CD4-positive, CD25-positive, alpha-beta regulatory T cell (primary cell): Measurements from ENCODE around the gene LYPD6B. TPM values are rescaled to one million over a fixed set of nuclear protein-coding genes. Genes with fewer than 3 reads are reported as not detected.
"Not testable (repeated sequence)": the region's sequence is repeated elsewhere in the genome, so short reads cannot be mapped to it uniquely, and the experiment has no call there.

Experiments
- ATAC-seq, 2 donors: fragments of 150-1000 bp; cut with Tn5 transposase; one replicate each; pipeline ENCODE4 v1.10.0; 2021; ENCODE audit warnings: low read depth in 2 of 2, moderate number of reproducible peaks in 2 of 2, moderate library complexity in 1 of 2
- DNase-seq, 3 donors: peaks; one replicate each; pipeline versions ENCODE4 v3.0.0 to v3.0.0-alpha.2; 2012 to 2022; ENCODE audit warnings: mixed read lengths in 1 of 3
- H3K27ac ChIP-seq: one replicate; pipeline ENCODE4 v1.7.0; 2013; ENCODE audit warnings: mild to moderate bottlenecking, low read length; ENCODE audit not compliant: insufficient read depth, poor library complexity, severe bottlenecking
- H3K27me3 ChIP-seq: one replicate; pipeline ENCODE4 v1.7.0; 2013; ENCODE audit warnings: low read length; ENCODE audit not compliant: control insufficient read depth, insufficient read depth
- H3K36me3 ChIP-seq: one replicate; pipeline ENCODE4 v1.7.0; 2013; ENCODE audit warnings: mild to moderate bottlenecking, low read length, moderate library complexity; ENCODE audit not compliant: control insufficient read depth, insufficient read depth
- H3K4me1 ChIP-seq: 2 replicates; pipeline ENCODE4 v1.7.0; 2013; ENCODE audit warnings: mild to moderate bottlenecking, low read length; ENCODE audit not compliant: insufficient read depth, control insufficient read depth, poor library complexity, severe bottlenecking
- H3K4me3 ChIP-seq: one replicate; pipeline ENCODE4 v1.7.0; 2013; ENCODE audit warnings: low read depth, mild to moderate bottlenecking, low read length, moderate library complexity
- H3K9me3 ChIP-seq, 2 experiments: 1 replicate in 1 of 2; 2 replicates in 1 of 2; pipeline ENCODE4 v1.7.0; 2013; ENCODE audit warnings: low read length in 2 of 2, mild to moderate bottlenecking in 1 of 2, moderate library complexity in 1 of 2; ENCODE audit not compliant: control insufficient read depth in 2 of 2
- H3K27ac Mint-ChIP-seq, 3 donors: one replicate each; pipeline ENCODE4 v1.8.0; 2020 to 2022; ENCODE audit warnings: mild to moderate bottlenecking in 3 of 3, mixed read lengths in 3 of 3, moderate library complexity in 2 of 3
- H3K27me3 Mint-ChIP-seq: one replicate; pipeline ENCODE4 v1.8.0; 2022; ENCODE audit warnings: mild to moderate bottlenecking, mixed read lengths
- H3K36me3 Mint-ChIP-seq: one replicate; pipeline ENCODE4 v1.8.0; 2020; ENCODE audit warnings: mixed read lengths
- H3K4me1 Mint-ChIP-seq, 4 donors: one replicate each; pipeline ENCODE4 v1.8.0; 2020 to 2022; ENCODE audit warnings: mixed read lengths in 4 of 4, mild to moderate bottlenecking in 1 of 4
- H3K4me3 Mint-ChIP-seq, 4 donors: one replicate each; pipeline ENCODE4 v1.8.0; 2020 to 2022; ENCODE audit warnings: mild to moderate bottlenecking in 4 of 4, mixed read lengths in 4 of 4, moderate library complexity in 3 of 4
- H3K9me3 Mint-ChIP-seq, 7 donors: one replicate each; pipeline ENCODE4 v1.8.0; 2020 to 2022; ENCODE audit warnings: mixed read lengths in 7 of 7, mild to moderate bottlenecking in 3 of 7, moderate library complexity in 2 of 7
- polyA plus RNA-seq, 4 donors: library from polyadenylated mRNA; unstranded; fragments of 300-500 nt; fragmentation: Illumina TruSeq; gene quantifications; one replicate each; pipeline ENCODE4 v1.2.3, GENCODE V29; 2021
- total RNA-seq: library from RNA; stranded (reverse); gene quantifications from one replicate; pipeline ENCODE4 v1.2.3, GENCODE V29; 2022

The LYPD6B gene
- total and polyA plus RNA-seq, 5 donors from 2014 or later = not detected

DNA sequence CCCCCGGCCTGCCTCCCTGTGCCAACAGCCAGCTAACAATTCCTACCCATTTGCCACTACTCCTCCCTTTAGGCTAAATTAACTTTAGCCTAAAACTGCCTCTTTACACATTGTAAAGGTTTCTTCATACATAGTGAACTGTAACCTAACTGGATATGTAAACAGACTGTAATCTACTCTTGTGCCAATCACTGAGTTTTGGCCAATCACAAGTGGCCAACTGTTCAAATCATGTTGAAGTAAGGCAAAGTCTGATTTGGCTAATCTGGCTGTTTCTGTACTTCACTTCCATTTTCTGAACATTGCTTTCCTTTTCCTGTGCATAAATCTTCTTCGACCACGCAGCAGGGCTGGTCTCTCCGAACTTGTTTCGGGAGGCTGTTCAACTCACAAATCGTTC is 188.3 kb downstream of the LYPD6B start:
- Mint-ChIP-seq H3K27ac (no peak overlapping the region), H3K36me3 (no peaks in the 10 kb centered on the region), H3K27me3 (peaks cover 4% of the 10 kb centered on the region), H3K9me3 (peaks cover 0 to 4% (median 0%) of the 10 kb centered on the region in 7 donors), H3K4me1 (no peaks in the 10 kb centered on the region), H3K4me3 (no peak overlapping the region)
- H3K9me3 ChIP-seq = no peaks in the 10 kb centered on the region
- DNase-seq (no peak), ATAC-seq (no peak)
- no peaks in the 10 kb centered on the region for H3K36me3 ChIP-seq
- no peaks in the 10 kb centered on the region for H3K4me1 ChIP-seq
- no peak overlapping the region for H3K4me3 ChIP-seq
- no peak overlapping the region for H3K27ac ChIP-seq
- H3K27me3 ChIP-seq = no peaks in the 10 kb centered on the region

GRCh38 chr2:149235816-149236375 is 197.4 kb downstream of the LYPD6B start:
- H3K36me3 ChIP-seq = no peaks in the 10 kb centered on the region
- H3K4me3 Mint-ChIP-seq = no peak overlapping the region
- H3K27ac ChIP-seq = no peak overlapping the region
- H3K9me3 Mint-ChIP-seq = peaks cover 0 to 6% (median 0%) of the 10 kb centered on the region in 7 donors
- H3K4me3 ChIP-seq = no peak overlapping the region
- no peak for ATAC-seq
- no peaks in the 10 kb centered on the region for H3K27me3 Mint-ChIP-seq
- DNase-seq = no peak
- no peaks in the 10 kb centered on the region for H3K27me3 ChIP-seq
- no peaks in the 10 kb centered on the region for H3K36me3 Mint-ChIP-seq
- no peaks in the 10 kb centered on the region for H3K4me1 ChIP-seq
- H3K9me3 ChIP-seq = no peaks in the 10 kb centered on the region
- H3K27ac Mint-ChIP-seq = no peak overlapping the region
- H3K4me1 Mint-ChIP-seq = no peaks in the 10 kb centered on the region

DNA sequence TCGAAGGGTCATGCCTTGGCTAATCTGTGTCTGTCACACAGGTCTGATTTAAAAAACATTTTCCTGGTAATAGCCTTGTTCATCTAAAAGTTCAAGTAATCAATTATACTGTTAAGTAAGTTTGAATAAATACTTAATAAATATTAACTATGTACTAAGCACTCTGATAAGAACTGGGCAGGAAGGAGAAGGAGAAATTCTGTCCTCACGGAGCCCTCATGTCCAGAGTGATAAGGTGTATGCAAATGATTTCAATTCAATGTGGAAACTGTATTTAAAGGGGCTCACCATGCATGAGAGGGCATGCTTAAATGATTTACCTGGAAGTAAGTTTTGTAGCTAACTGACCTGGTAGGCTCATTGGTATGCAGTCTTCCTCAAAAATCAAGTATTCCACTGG is 197.9 kb downstream of the LYPD6B start:
- H3K4me1 Mint-ChIP-seq = no peaks in the 10 kb centered on the region
- Histone ChIP-seq H3K36me3 (no peaks in the 10 kb centered on the region), H3K9me3 (no peaks in the 10 kb centered on the region), H3K27me3 (no peaks in the 10 kb centered on the region), H3K4me3 (no peak overlapping the region), H3K27ac (no peak overlapping the region), H3K4me1 (no peaks in the 10 kb centered on the region)
- H3K4me3 Mint-ChIP-seq = no peak overlapping the region
- H3K27ac Mint-ChIP-seq = no peak overlapping the region
- ATAC-seq = no peak
- DNase-seq = no peak
- H3K9me3 Mint-ChIP-seq = peaks cover 0 to 4% (median 0%) of the 10 kb centered on the region in 7 donors
- no peaks in the 10 kb centered on the region for H3K27me3 Mint-ChIP-seq
- H3K36me3 Mint-ChIP-seq = no peaks in the 10 kb centered on the region

DNA sequence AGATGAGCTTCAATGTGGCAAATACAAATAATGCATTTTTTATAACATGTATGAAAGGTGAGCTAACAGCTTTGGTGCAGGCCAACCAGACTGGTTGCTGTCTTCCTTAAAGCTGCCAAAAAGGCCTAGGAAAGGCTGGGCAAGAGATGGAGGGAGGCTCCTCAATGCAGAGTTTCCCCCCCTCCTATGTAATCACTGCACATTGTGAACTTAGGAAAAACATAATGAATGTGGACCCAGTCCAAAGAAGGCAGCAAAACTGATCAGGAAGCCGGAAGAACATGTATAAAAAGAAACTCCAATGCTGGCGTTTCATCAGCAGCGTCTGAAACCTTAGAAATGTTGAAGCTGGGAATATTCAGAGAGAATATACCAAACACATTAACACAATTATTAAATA is 207.7 kb downstream of the LYPD6B start:
- no peak for ATAC-seq
- Histone ChIP-seq H3K27me3 (no peaks in the 10 kb centered on the region), H3K27ac (no peak overlapping the region), H3K4me1 (no peaks in the 10 kb centered on the region), H3K36me3 (no peaks in the 10 kb centered on the region), H3K9me3 (no peaks in the 10 kb centered on the region), H3K4me3 (no peak overlapping the region)
- Mint-ChIP-seq H3K9me3 (peaks cover 0 to 2% (median 0%) of the 10 kb centered on the region in 7 donors), H3K4me3 (no peak overlapping the region), H3K27me3 (no peaks in the 10 kb centered on the region), H3K4me1 (no peaks in the 10 kb centered on the region), H3K27ac (no peak overlapping the region), H3K36me3 (no peaks in the 10 kb centered on the region)
- DNase-seq = no peak

DNA sequence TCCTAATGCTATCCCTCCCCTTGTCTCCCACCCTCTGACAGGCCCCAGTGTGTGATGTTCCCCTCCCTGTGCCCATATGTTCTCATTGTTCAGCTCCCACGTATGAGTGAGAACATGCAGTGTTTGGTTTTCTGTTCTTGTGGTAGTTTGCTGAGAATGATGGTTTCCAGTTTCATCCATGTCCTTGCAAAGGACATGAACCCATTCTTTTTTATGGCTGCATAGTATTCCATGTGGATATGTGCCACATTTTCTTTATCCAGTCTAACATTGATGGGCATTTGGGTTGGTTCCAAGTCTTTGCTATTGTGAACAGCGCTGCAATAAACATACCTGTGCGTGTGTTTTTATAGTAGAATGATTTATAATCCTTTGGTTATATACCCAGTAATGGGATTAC is 212.9 kb downstream of the LYPD6B start:
- H3K4me1 ChIP-seq, H3K27ac Mint-ChIP-seq, H3K36me3 Mint-ChIP-seq, ATAC-seq, H3K4me1 Mint-ChIP-seq, H3K27me3 ChIP-seq, H3K27ac ChIP-seq, H3K4me3 ChIP-seq, DNase-seq, H3K9me3 ChIP-seq, H3K36me3 ChIP-seq, H3K4me3 Mint-ChIP-seq, H3K27me3 Mint-ChIP-seq: not testable (repeated sequence)
- peaks cover 0 to 22% (median 7%) of the 10 kb centered on the region in 7 donors for H3K9me3 Mint-ChIP-seq

DNA sequence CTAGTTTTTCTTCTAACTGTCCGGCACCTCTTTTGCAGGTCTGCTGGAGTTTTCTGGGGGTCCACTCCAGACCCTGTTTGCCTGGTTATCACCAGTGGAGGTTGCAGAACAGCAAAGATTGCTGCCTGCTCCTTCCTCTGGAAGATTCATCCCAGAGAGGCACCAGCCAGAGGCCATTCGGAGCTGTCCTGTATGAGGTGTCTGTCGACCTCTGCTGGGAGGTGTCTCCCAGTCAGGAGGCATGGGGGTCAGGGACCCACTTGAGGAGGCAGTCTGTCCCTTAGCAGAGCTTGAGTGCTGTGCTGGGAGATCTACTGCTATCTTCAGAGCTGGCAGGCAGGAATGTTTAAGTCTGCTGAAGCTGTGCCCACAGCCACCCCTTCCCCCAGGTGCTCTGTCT is 218.4 kb downstream of the LYPD6B start:
- H3K9me3 ChIP-seq = not testable (repeated sequence)

DNA sequence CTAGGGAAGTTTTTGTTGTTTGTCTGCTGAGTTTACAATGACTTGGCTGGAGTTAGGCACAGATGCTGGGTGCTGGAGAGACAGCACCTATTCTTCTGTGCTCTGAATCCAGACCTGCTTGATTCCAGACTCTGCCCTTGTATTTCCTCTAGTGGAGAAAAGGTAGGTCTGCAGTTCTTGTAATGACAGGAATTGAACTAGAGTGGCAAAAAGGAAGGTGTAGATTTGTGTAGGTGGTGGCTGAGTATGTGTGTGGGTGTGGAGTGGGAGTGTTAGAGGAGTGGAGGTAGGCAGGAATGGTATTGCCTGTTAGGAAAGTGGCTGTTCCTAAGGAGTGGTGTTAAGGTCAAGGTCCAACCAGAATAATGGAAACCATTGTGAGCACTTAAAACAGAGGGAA is 220.0 kb downstream of the LYPD6B start:
- Histone ChIP-seq H3K27me3 (no peaks in the 10 kb centered on the region), H3K27ac (no peak overlapping the region), H3K4me3 (no peak overlapping the region), H3K36me3 (no peaks in the 10 kb centered on the region), H3K4me1 (no peaks in the 10 kb centered on the region), H3K9me3 (no peaks in the 10 kb centered on the region)
- no peak overlapping the region for H3K4me3 Mint-ChIP-seq
- no peaks in the 10 kb centered on the region for H3K27me3 Mint-ChIP-seq
- peaks cover 0 to 4% (median 0%) of the 10 kb centered on the region in 4 donors for H3K4me1 Mint-ChIP-seq
- no peak overlapping the region for H3K27ac Mint-ChIP-seq
- no peak for ATAC-seq
- peaks cover 0 to 17% (median 5%) of the 10 kb centered on the region in 7 donors for H3K9me3 Mint-ChIP-seq
- H3K36me3 Mint-ChIP-seq = no peaks in the 10 kb centered on the region
- no peak for DNase-seq

More for the DNA sequence above, 218.4 kb downstream of the LYPD6B start:
- not testable (repeated sequence) for H3K36me3 Mint-ChIP-seq, H3K36me3 ChIP-seq, H3K4me1 Mint-ChIP-seq, ATAC-seq, H3K27me3 ChIP-seq, H3K4me3 Mint-ChIP-seq, DNase-seq, H3K27me3 Mint-ChIP-seq, H3K4me3 ChIP-seq, H3K27ac ChIP-seq, H3K4me1 ChIP-seq, H3K27ac Mint-ChIP-seq
- peaks cover 0 to 25% (median 5%) of the 10 kb centered on the region in 7 donors for H3K9me3 Mint-ChIP-seq

GRCh38 chr2:149259136-149259535 is 220.6 kb downstream of the LYPD6B start:
- no peaks in the 10 kb centered on the region for H3K27me3 ChIP-seq
- Mint-ChIP-seq H3K36me3 (no peaks in the 10 kb centered on the region), H3K9me3 (peaks cover 0 to 12% (median 3%) of the 10 kb centered on the region in 7 donors), H3K27ac (no peak overlapping the region), H3K4me1 (peaks cover 0 to 4% (median 0%) of the 10 kb centered on the region in 4 donors), H3K27me3 (no peaks in the 10 kb centered on the region), H3K4me3 (no peak overlapping the region)
- no peak for ATAC-seq
- DNase-seq = no peak
- no peaks in the 10 kb centered on the region for H3K4me1 ChIP-seq
- no peak overlapping the region for H3K4me3 ChIP-seq
- no peak overlapping the region for H3K27ac ChIP-seq
- no peaks in the 10 kb centered on the region for H3K9me3 ChIP-seq
- no peaks in the 10 kb centered on the region for H3K36me3 ChIP-seq
